ENCODE data around the gene PAGE2. TPM values are rescaled to one million over a fixed set of nuclear protein-coding genes. Genes with fewer than 3 reads are reported as not detected.
"Not testable (repeated sequence)": the region's sequence is repeated elsewhere in the genome, so short reads cannot be mapped to it uniquely, and the experiment has no call there.

The PAGE2 gene
- total RNA-seq, 1 experiment from 2014 or later = not detected

- Histone ChIP-seq H3K79me2 (ENCODE audit: insufficient read depth, low read length) (no peaks in the 10 kb centered on the region), H3K36me3 (ENCODE audit: control insufficient read depth in 1 of 2, insufficient read depth in 2 of 2, low read length in 2 of 2) (no peaks in the 10 kb centered on the region), H3K4me3 (replicated peaks in 1 of 2; ENCODE audit: low read depth in 1 of 2, low read length in 2 of 2) (no peak overlapping the region), H3K4me2 (ENCODE audit: low read length) (no peak overlapping the region), H3K27ac (ENCODE audit: low read depth, low read length) (no peak overlapping the region), H3K9me2 (ENCODE audit: insufficient read depth) (no peaks in the 10 kb centered on the region), H3K4me1 (ENCODE audit: control insufficient read depth in 1 of 2, insufficient read depth in 2 of 2, low read length in 2 of 2) (no peaks in the 10 kb centered on the region), H2AFZ (ENCODE audit: low read depth, low read length, poor library complexity, severe bottlenecking) (no peak overlapping the region), H3K9me3 (ENCODE audit: control insufficient read depth in 1 of 2, insufficient read depth in 1 of 2, low read depth in 1 of 2, low read length in 2 of 2) (no peaks in the 10 kb centered on the region), H4K20me1 (ENCODE audit: insufficient read depth) (no peaks in the 10 kb centered on the region), H3K27me3 (ENCODE audit: insufficient read depth, low read length) (no peaks in the 10 kb centered on the region), H3K9ac (ENCODE audit: low read length) (no peak overlapping the region)
- ATAC-seq = no peak
- intact Hi-C loops (cut with micrococcal nuclease) = no loop called here
- TF ChIP-seq EZH2 (IDR thresholded peaks at IDR 0.05) = no peak
- ChIA-PET CTCF (no interaction called here), POLR2A (no interaction called here), RAD21 (ENCODE audit: low non-redundant PET in 1 of 2, low total read pairs in 2 of 2, uncharacterized antibody in 2 of 2, unreplicated experiment in 2 of 2) (no interaction called here)
- DNase-seq (ENCODE audit: low read depth, low spot score) = no peak
- BruUV-seq (replicated peaks) = no TSS peak
Observed at GRCh38 chrX:55041514-55041913, 47.3 kb upstream of the PAGE2 start.

DNA sequence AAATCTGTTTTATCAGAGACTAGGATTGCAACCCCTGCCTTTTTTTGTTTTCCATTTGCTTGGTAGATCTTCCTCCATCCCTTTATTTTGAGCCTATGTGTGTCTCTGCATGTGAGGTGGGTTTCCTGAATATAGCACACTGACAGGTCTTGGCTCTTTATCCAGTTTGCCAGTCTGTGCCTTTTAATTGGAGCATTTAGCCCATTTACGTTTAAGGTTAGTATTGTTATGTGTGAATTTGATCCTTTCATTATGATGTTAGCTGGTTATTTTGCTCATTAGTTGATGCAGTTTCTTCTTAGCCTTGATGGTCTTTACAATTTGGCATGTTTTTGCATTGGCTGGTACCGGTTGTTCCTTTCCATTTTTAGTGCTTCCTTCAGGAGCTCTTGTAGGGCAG lies 38.2 kb upstream of the PAGE2 start:
- intact Hi-C loops (cut with micrococcal nuclease) = loop anchor here (10.0 kb wide), 1 partner anchor 416 kb away; no protein-coding TSS in a partner anchor
- H3K9me2 ChIP-seq (ENCODE audit: insufficient read depth) = not testable (repeated sequence)

More for the DNA sequence above, 38.2 kb upstream of the PAGE2 start:
- H3K4me3 ChIP-seq (replicated peaks in 1 of 2; ENCODE audit: low read depth in 1 of 2, low read length in 2 of 2); H3K9ac ChIP-seq (ENCODE audit: low read length); CTCF ChIA-PET; H2AFZ ChIP-seq (ENCODE audit: low read depth, low read length, poor library complexity, severe bottlenecking); BruUV-seq (replicated peaks); H3K79me2 ChIP-seq (ENCODE audit: insufficient read depth, low read length); H3K36me3 ChIP-seq (ENCODE audit: control insufficient read depth in 1 of 2, insufficient read depth in 2 of 2, low read length in 2 of 2); DNase-seq (ENCODE audit: low read depth, low spot score); H3K27ac ChIP-seq (ENCODE audit: low read depth, low read length); H3K4me1 ChIP-seq (ENCODE audit: control insufficient read depth in 1 of 2, insufficient read depth in 2 of 2, low read length in 2 of 2); H3K4me2 ChIP-seq (ENCODE audit: low read length); H3K9me3 ChIP-seq (ENCODE audit: control insufficient read depth in 1 of 2, insufficient read depth in 1 of 2, low read depth in 1 of 2, low read length in 2 of 2); H4K20me1 ChIP-seq (ENCODE audit: insufficient read depth); POLR2A ChIA-PET; RAD21 ChIA-PET (ENCODE audit: low non-redundant PET in 1 of 2, low total read pairs in 2 of 2, uncharacterized antibody in 2 of 2, unreplicated experiment in 2 of 2); ATAC-seq; H3K27me3 ChIP-seq (ENCODE audit: insufficient read depth, low read length): not testable (repeated sequence)
